IMR-90 (cell line): ENCODE data around the gene KICS2. TPM values are rescaled to one million over a fixed set of nuclear protein-coding genes. Genes with fewer than 3 reads are reported as not detected.
"Not testable (repeated sequence)": the region's sequence is repeated elsewhere in the genome, so short reads cannot be mapped to it uniquely, and the experiment has no call there.

Experiments used
- ATAC-seq: fragments of 200-7000 bp; cut with Tn5 transposase; 2 replicates; pipeline ENCODE4 v1.9.1; 2020; ENCODE audit warnings: low read depth, mild to moderate bottlenecking, moderate library complexity
- BruUV-seq: library from RNA; stranded (reverse); fragments of 400-500 nt; replicated peaks from 2 replicates; lab custom pipeline; 2021; lab: Mats Ljungman, UMichigan
- CTCF ChIA-PET: fragments of 300-600 bp; formaldehyde crosslinking; extraction: SDS; loops from one replicate; lab custom pipeline; 2021; ENCODE audit warnings: antibody characterized with exemption; lab: Yijun Ruan, JAX
- POLR2A ChIA-PET: fragments of 300-600 bp; sonication (Branson Sonifier 250); formaldehyde crosslinking; loops from one replicate; lab custom pipeline; 2022; ENCODE audit warnings: antibody characterized with exemption; ENCODE audit not compliant: unreplicated experiment; lab: Charles Lee
- DNase-seq: peaks from one replicate; pipeline ENCODE4 v3.0.0; 2013
- H2AFZ ChIP-seq: replicated peaks from 2 replicates; pipeline ENCODE3; 2013; ENCODE audit warnings: low read length, mild to moderate bottlenecking; ENCODE audit not compliant: poor library complexity
- H2AK5ac ChIP-seq: 2 replicates; pipeline ENCODE4 v1.6.1; 2013; ENCODE audit warnings: low read depth, low read length, inconsistent platforms
- H2AK9ac ChIP-seq: replicated peaks from 2 replicates; pipeline ENCODE3; 2013; ENCODE audit warnings: mild to moderate bottlenecking, low read depth, low read length, moderate library complexity; ENCODE audit not compliant: poor library complexity
- H2BK120ac ChIP-seq: 2 replicates; pipeline ENCODE4 v1.6.1; 2013; ENCODE audit warnings: low read depth, low read length, inconsistent platforms
- H2BK15ac ChIP-seq: 3 replicates; pipeline ENCODE4 v1.6.1; 2013; ENCODE audit warnings: low read depth, low read length, inconsistent platforms
- H2BK20ac ChIP-seq: 2 replicates; pipeline ENCODE4 v1.6.1; 2013; ENCODE audit warnings: low read depth, mild to moderate bottlenecking, inconsistent platforms, low read length, moderate library complexity
- H2BK5ac ChIP-seq: 2 replicates; pipeline ENCODE4 v1.6.1; 2013; ENCODE audit warnings: mild to moderate bottlenecking, low read depth, low read length, inconsistent platforms; ENCODE audit not compliant: poor library complexity, severe bottlenecking
- H3K14ac ChIP-seq: replicated peaks from 2 replicates; pipeline ENCODE4 v1.6.1; 2013; ENCODE audit warnings: low read depth, low read length, inconsistent platforms
- H3K18ac ChIP-seq: 2 replicates; pipeline ENCODE4 v1.6.1; 2013; ENCODE audit warnings: low read depth, low read length, control low read depth
- H3K23ac ChIP-seq: 2 replicates; pipeline ENCODE4 v1.6.1; 2013; ENCODE audit warnings: low read depth, low read length, inconsistent platforms
- H3K27ac ChIP-seq: 2 replicates; pipeline ENCODE4 v1.5.1; 2013; ENCODE audit warnings: mild to moderate bottlenecking, control low read depth, low read length; ENCODE audit not compliant: insufficient read depth
- H3K27me3 ChIP-seq: 2 replicates; pipeline ENCODE4 v1.6.1; 2013; ENCODE audit warnings: low read length; ENCODE audit not compliant: control insufficient read depth, insufficient read depth
- H3K36me3 ChIP-seq: 2 replicates; pipeline ENCODE4 v1.6.1; 2013; ENCODE audit warnings: low read length, mixed read lengths; ENCODE audit not compliant: control insufficient read depth, insufficient read depth
- H3K4ac ChIP-seq: 2 replicates; pipeline ENCODE4 v1.6.1; 2013; ENCODE audit warnings: low read depth, low read length, inconsistent platforms
- H3K4me1 ChIP-seq: 2 replicates; pipeline ENCODE4 v1.6.1; 2013; ENCODE audit warnings: low read length, mixed read lengths; ENCODE audit not compliant: control insufficient read depth, insufficient read depth
- H3K4me2 ChIP-seq: 2 replicates; pipeline ENCODE4 v1.6.1; 2013; ENCODE audit warnings: low read depth, mild to moderate bottlenecking, control low read depth, low read length, moderate library complexity
- H3K4me3 ChIP-seq: 2 replicates; pipeline ENCODE4 v1.5.1; 2013; ENCODE audit warnings: low read depth, mild to moderate bottlenecking, control low read depth, low read length, moderate library complexity; ENCODE audit not compliant: insufficient read depth
- H3K56ac ChIP-seq: 2 replicates; pipeline ENCODE4 v1.6.1; 2013; ENCODE audit warnings: low read length, inconsistent platforms; ENCODE audit not compliant: insufficient read depth; ENCODE audit errors: extremely low read depth
- H3K79me1 ChIP-seq, 2 experiments: 2 replicates each; pipeline ENCODE4 v1.6.1; 2013; ENCODE audit warnings: low read length in 2 of 2, inconsistent platforms in 1 of 2, low read depth in 1 of 2
- H3K9ac ChIP-seq: 2 replicates; pipeline ENCODE4 v1.6.1; 2013; ENCODE audit warnings: low read depth, low read length, control low read depth
- H3K9me1 ChIP-seq: 2 replicates; pipeline ENCODE4 v1.6.1; 2013; ENCODE audit warnings: low read length, inconsistent platforms; ENCODE audit not compliant: insufficient read depth
- H3K9me3 ChIP-seq: 2 replicates; pipeline ENCODE4 v1.6.1; 2013; ENCODE audit warnings: low read length; ENCODE audit not compliant: control insufficient read depth, insufficient read depth
- H4K20me1 ChIP-seq: 2 replicates; pipeline ENCODE4 v1.6.1; 2013; ENCODE audit warnings: low read length, inconsistent platforms; ENCODE audit not compliant: insufficient read depth
- H4K5ac ChIP-seq: 2 replicates; pipeline ENCODE4 v1.6.1; 2013; ENCODE audit warnings: mild to moderate bottlenecking, low read depth, low read length, control low read depth
- H4K8ac ChIP-seq, 2 experiments: 2 replicates each; pipeline ENCODE4 v1.6.1; 2013; ENCODE audit warnings: low read depth in 2 of 2, low read length in 2 of 2, control low read depth in 1 of 2, inconsistent platforms in 1 of 2
- H4K91ac ChIP-seq: 2 replicates; pipeline ENCODE4 v1.6.1; 2013; ENCODE audit warnings: low read depth, low read length, inconsistent platforms; ENCODE audit not compliant: insufficient read depth
- WGBS, 2 experiments: methylation state at CpG; one replicate each; pipeline versions ENCODE4 v1.1.5 to v1.1.7; 2013; ENCODE audit warnings: missing lambda C conversion rate in 2 of 2; ENCODE audit not compliant: insufficient read length in 1 of 2; ENCODE audit errors: extremely low coverage in 2 of 2; 5-methylcytosine and 5-hydroxymethylcytosine counted together
- dilution Hi-C: fragments of 300-500 bp; cut with HindIII; formaldehyde crosslinking; loops from one replicate; pipeline ENCODE4 v1.14.3; 2018; ENCODE audit warnings: low sequenced_read_pairs; ENCODE audit not compliant: unreplicated experiment
- in situ Hi-C: fragments of 300-500 bp; cut with MboI; formaldehyde crosslinking; loops from 3 replicates; pipeline ENCODE4 v1.14.3; 2019; ENCODE audit warnings: low sequenced_read_pairs, inconsistent platforms, mixed read lengths
- intact Hi-C: fragments of 100-400 bp; cut with micrococcal nuclease; formaldehyde crosslinking; loops from 2 replicates; pipeline ENCODE4 v1.10.0; 2022
- polyA plus RNA-seq, 3 experiments: library from polyadenylated mRNA; depleted of rRNA; stranded (reverse); fragments of >200 nt; gene quantifications; 2 replicates each; pipeline ENCODE4 v1.2.3, GENCODE V29; 2012; ENCODE audit warnings: low replicate concordance in 1 of 3
- total RNA-seq: library from RNA; depleted of rRNA; stranded (reverse); fragments of >200 nt; gene quantifications from 2 replicates; pipeline ENCODE4 v1.2.3, GENCODE V29; 2012

KICS2 gene
- total and polyA plus RNA-seq, 2 of the 4 experiments (the other 2 are of a cell fraction): 2.4 to 6.1 TPM

DNA sequence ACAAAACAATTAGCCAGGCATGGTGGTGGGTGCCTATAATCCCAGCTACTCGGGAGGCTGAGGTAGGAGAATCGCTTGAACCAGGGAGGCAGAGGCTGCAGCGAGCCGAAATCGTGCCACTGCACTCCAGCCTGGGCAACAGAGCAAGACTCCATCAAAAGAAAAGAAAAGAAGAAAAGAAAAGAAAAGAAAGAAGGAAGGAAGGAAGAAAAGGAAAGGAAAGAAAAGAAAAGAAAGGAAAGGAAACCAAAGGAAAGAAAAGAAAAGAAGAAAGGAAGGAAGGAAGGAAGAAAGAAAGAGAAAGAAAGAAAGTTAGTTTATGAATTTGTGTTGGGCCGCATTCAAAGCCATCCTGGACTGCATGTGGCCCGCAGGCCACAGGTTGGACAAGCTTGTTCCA is 4.5 kb downstream of the KICS2 start:
- dilution Hi-C loops, H4K20me1 ChIP-seq, POLR2A ChIA-PET, H4K91ac ChIP-seq, H3K9me3 ChIP-seq, H3K14ac ChIP-seq, H3K27me3 ChIP-seq, H3K4me2 ChIP-seq, BruUV-seq, H3K4me1 ChIP-seq, H4K8ac ChIP-seq, H3K18ac ChIP-seq, H3K56ac ChIP-seq, H2BK20ac ChIP-seq, H2BK120ac ChIP-seq, H2BK5ac ChIP-seq, CTCF ChIA-PET, H2AFZ ChIP-seq, H2BK15ac ChIP-seq, H2AK9ac ChIP-seq, H3K4ac ChIP-seq, H4K5ac ChIP-seq, H2AK5ac ChIP-seq, DNase-seq, ATAC-seq, in situ Hi-C loops, H3K27ac ChIP-seq, intact Hi-C loops, H3K9ac ChIP-seq, H3K23ac ChIP-seq, H3K36me3 ChIP-seq, H3K9me1 ChIP-seq, H3K4me3 ChIP-seq: not testable (repeated sequence)
- peaks cover 2 to 14% of the 10 kb centered on the region in 2 experiments; a peak in 3 of 4 replicates for H3K79me1 ChIP-seq
- no CpG with 5 or more reads among the region's 7 CpGs for WGBS, 2 experiments
